SK-N-SH (cell line): ENCODE data around the gene FTCD.

Source experiments
- JUND ChIP-seq: IDR thresholded peaks from 2 replicates; pipeline ENCODE4 v1.4.0; 2012
- MAX ChIP-seq: IDR thresholded peaks from 2 replicates; pipeline ENCODE4 v1.4.0; 2012; ENCODE audit warnings: low read depth
- RFX5 ChIP-seq: IDR thresholded peaks from 2 replicates; pipeline ENCODE4 v1.6.1; 2012; ENCODE audit warnings: mild to moderate bottlenecking, improper control_type of control experiment, low read length
- SIN3A ChIP-seq: IDR thresholded peaks from 2 replicates; pipeline ENCODE4 v1.6.1; 2012; ENCODE audit warnings: low read depth, mild to moderate bottlenecking, low read length, moderate library complexity, borderline replicate concordance
- TAF1 ChIP-seq: IDR thresholded peaks from 2 replicates; pipeline ENCODE4 v1.6.1; 2012; ENCODE audit warnings: low read depth, mild to moderate bottlenecking, low read length, moderate library complexity, borderline replicate concordance
- TEAD4 ChIP-seq: IDR thresholded peaks from 2 replicates; pipeline ENCODE4 v1.4.0; 2012; ENCODE audit warnings: mild to moderate bottlenecking, borderline replicate concordance; ENCODE audit not compliant: insufficient read depth
- YY1 ChIP-seq: IDR thresholded peaks from 2 replicates; pipeline ENCODE4 v1.4.0; 2012; ENCODE audit warnings: low read depth, mild to moderate bottlenecking
- TF ChIP-seq, protein P1 (sequence below): fragments of 200-600 bp; sonication (generic); IDR thresholded peaks from 2 replicates; pipeline ENCODE4 v1.6.1; 2017; ENCODE audit warnings: antibody characterized with exemption, mild to moderate bottlenecking, moderate library complexity
- TF ChIP-seq, protein P2 (sequence below): fragments of 150-350 bp; IDR thresholded peaks from 2 replicates; pipeline ENCODE4 v1.6.1; 2017; ENCODE audit warnings: antibody characterized with exemption, low read length, low read depth, borderline replicate concordance

GRCh38 chr21:46148106-46148505 lies 7.3 kb downstream of the FTCD start:
- TF ChIP-seq, protein P1, sequence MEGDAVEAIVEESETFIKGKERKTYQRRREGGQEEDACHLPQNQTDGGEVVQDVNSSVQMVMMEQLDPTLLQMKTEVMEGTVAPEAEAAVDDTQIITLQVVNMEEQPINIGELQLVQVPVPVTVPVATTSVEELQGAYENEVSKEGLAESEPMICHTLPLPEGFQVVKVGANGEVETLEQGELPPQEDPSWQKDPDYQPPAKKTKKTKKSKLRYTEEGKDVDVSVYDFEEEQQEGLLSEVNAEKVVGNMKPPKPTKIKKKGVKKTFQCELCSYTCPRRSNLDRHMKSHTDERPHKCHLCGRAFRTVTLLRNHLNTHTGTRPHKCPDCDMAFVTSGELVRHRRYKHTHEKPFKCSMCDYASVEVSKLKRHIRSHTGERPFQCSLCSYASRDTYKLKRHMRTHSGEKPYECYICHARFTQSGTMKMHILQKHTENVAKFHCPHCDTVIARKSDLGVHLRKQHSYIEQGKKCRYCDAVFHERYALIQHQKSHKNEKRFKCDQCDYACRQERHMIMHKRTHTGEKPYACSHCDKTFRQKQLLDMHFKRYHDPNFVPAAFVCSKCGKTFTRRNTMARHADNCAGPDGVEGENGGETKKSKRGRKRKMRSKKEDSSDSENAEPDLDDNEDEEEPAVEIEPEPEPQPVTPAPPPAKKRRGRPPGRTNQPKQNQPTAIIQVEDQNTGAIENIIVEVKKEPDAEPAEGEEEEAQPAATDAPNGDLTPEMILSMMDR = no peak
- TF ChIP-seq TEAD4 (no peak), TAF1 (no peak), MAX (no peak), SIN3A (no peak), RFX5 (no peak), YY1 (no peak), JUND (no peak)
- TF ChIP-seq, protein P2, sequence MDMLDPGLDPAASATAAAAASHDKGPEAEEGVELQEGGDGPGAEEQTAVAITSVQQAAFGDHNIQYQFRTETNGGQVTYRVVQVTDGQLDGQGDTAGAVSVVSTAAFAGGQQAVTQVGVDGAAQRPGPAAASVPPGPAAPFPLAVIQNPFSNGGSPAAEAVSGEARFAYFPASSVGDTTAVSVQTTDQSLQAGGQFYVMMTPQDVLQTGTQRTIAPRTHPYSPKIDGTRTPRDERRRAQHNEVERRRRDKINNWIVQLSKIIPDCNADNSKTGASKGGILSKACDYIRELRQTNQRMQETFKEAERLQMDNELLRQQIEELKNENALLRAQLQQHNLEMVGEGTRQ = no peak
